HG03469 (cell line): ENCODE measurements around the gene NEFH.
"Not testable (repeated sequence)": the region's sequence is repeated elsewhere in the genome, so short reads cannot be mapped to it uniquely, and the experiment has no call there.

Source experiments
- ATAC-seq: cut with Tn5 transposase; IDR thresholded peaks from one replicate; pipeline ENCODE4 v1.9.1; 2021; ENCODE audit warnings: mild to moderate bottlenecking, moderate library complexity, moderate number of reproducible peaks; ENCODE audit not compliant: unreplicated experiment

The NEFH gene

GRCh38 chr22:29479417-29480261 lies at the start of gene NEFH:
Gene NEFH (plus strand): TSS chr22:29480218. CDS start chr22:29480263, 45 bp downstream.
- ATAC-seq = no peak

DNA sequence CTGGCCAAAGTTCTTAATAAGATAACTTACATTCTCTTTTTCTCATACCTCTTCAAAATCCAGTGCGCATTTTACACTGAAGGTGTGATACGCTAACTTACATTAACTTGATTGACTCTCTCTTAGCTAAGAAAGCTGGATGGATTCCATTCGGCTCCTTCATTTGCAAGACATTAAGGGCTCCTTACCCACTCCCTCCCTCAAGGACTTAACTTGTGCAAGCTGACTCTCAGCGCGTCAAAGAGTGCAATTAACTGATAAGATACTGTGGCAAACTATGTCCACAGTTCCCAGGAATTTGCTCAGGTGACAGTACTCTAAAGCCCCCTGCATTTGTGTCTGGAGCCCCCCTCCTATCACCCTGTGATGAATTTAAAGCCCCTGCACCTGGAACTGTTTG lies 48.0 kb upstream of the NEFH start:
- no peak for ATAC-seq

DNA sequence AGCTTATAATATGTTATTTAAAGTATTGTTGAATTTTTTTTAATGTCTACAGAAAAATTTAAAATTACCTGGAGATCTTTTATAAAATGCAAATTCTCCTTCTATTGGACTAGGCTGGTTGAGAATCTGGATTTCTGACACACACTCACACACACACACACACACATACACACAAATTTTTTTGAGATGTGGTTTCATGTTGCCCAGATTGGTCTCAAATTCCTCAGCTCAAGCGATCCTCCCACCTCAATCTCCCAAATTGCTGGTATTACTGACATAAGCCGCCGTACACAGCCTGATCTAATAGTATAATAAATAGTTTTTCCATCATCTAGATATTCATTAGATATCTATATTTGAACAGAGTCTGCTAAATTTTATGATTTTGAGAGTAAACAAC lies 46.2 kb upstream of the NEFH start:
- ATAC-seq = no peak

DNA sequence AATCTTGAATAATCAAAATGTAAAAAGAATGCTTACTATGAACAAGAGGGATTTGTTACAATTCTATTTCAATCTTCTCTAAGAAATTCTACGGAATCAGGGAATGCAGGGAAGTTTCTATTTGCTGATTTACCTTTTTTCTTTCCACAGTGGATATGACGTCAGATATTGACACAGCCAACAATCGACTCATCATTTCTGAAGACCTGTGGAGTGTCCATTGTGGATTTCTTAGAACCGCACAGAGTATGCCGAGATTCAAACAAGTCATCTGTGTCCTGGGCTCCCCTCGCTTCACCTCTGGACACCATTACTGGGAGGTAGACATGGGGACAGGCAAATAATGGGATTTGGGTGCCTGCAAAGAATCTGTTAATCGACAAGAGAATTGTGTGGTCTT lies 45.7 kb upstream of the NEFH start:
- ATAC-seq = no peak

- ATAC-seq = no peak
These were observed 44.5 kb upstream of the NEFH start for GRCh38 chr22:29435236-29436136.

- not testable (repeated sequence) for ATAC-seq
These were observed 41.7 kb upstream of the NEFH start, which contains the start of gene RFPL1 for GRCh38 chr22:29438283-29438682. Gene RFPL1 (plus strand): TSS chr22:29438583.

DNA sequence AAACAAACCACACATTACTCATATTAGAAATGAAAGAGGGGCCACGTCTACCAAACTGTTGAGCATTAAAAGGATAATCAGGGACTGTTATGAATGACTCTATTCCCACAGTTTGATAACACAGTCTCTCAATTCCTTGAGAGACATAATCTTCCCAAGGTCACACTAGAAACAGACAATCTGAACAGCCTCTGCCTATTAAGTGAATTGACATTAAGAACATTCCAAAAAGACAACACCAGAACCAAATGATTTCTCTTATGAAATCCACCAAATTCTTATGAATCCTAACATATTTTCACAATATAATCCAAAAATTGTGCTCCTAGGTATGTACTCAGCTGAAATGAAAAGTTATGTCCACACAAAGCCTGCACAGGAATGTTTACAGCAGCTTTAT lies 37.0 kb upstream of the NEFH start:
- no peak for ATAC-seq

DNA sequence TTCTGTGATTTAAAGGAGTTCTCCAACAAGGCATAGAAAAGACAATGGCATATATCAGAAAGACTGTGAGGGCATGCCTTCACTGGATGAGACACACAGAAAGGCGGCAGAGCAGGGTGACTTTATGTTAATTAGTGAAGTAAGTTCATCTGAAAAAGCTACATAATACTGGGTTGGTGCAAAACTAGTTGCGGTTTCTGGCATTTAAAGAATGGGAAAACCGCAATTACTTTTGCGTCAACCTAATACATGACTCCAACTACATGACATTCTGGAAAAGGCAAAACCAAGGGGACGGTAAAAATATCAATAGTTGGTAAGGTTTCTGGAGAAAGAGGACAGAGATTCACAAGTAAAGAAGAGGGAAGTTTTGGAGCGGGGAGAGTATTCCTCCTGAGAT lies 36.6 kb upstream of the NEFH start:
- no peak for ATAC-seq

DNA sequence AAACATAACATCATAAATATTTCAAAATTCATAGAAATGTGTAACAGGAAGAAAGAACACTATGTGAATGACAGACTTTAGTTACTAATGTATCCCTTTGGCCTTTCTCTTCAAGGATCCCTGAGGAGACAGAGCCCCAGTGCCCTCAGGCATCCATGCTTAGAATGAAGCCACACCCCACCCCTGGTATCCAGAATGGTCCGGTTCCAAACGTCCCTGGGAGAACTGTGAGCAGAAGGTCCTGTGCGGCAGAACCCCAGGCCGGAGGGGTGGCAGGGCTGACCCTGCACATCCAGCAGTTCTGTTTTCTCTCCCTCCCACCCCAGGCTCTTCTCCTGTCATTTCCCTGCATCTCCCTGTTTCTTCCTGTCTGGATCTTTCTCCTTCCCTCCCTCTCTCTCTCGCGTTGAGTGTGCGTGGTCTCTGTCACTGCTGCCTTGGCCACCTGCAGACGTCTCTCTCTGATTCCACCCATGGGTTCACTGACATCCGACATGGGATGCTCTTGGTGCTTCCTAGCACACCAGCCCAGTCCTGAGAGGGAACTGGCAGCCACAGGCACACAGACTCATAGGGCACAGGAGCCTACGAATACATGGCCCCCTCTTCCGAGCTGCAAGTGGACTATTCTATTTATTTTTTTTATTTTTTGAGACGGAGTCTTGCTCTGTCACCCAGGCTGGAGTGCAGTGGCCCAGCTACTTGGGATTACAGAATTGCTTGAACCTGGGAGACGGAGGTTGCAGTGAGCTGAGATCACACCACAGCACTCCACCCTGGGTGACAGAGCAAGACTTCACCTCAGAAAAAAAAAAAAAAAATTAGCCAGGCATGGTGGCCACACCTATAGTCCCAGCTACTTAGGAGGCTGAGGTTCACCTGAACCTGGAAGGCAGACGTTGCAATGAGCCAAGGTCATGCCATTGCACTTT lies 35.9 kb upstream of the NEFH start:
- no peak for ATAC-seq

GRCh38 chr22:29445508-29445907 lies 34.5 kb upstream of the NEFH start:
- no peak for ATAC-seq

GRCh38 chr22:29447906-29448305 lies 32.1 kb upstream of the NEFH start:
- no peak for ATAC-seq

GRCh38 chr22:29449296-29449875 lies 30.6 kb upstream of the NEFH start:
- no peak for ATAC-seq

GRCh38 chr22:29450222-29450621 lies 29.8 kb upstream of the NEFH start:
- no peak for ATAC-seq

GRCh38 chr22:29451863-29452262 lies 28.2 kb upstream of the NEFH start:
- no peak for ATAC-seq

DNA sequence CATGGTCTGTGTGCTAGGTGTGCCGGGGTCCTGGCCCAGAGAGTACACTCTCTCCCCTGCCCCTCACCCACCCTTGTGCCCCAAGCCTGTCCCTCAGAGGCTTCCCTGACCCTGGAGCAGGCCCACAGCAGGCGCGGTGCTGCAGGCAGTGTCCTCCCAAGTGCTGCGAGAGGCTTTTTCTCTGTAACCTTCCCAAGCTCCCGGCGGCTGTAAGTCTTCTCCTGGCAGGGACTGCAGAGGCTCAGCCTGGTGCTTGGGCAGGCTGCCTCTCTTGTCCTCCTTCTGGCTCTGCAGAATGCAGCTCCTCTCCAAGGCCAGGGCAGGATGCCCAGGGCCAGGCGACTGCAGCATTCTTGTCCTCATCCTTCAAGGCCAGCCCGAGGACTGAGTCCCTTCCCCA lies 25.7 kb upstream of the NEFH start:
- ATAC-seq = no peak

DNA sequence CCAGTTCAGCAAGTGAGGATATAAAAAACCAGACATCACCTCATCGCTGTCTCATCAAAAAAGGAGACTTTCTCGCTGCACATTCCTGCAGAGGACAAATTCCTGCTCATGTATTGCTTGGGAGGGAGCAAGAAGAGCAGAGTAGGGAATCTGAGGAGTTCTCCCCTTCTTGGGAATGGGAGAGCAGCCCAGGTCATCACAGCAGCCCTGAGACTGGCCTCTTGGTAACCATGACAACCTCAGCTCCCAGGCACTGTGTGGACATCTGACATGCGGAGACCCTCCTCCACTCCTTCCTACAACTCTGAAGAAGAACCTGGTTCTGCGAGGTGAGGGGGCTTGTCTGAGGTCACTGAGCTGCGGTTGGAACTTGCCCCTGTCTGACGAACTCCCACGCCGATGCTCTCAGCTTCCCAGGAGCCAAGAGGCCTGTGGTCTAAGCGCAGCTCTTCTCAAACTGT lies 23.8 kb upstream of the NEFH start:
- ATAC-seq = no peak

DNA sequence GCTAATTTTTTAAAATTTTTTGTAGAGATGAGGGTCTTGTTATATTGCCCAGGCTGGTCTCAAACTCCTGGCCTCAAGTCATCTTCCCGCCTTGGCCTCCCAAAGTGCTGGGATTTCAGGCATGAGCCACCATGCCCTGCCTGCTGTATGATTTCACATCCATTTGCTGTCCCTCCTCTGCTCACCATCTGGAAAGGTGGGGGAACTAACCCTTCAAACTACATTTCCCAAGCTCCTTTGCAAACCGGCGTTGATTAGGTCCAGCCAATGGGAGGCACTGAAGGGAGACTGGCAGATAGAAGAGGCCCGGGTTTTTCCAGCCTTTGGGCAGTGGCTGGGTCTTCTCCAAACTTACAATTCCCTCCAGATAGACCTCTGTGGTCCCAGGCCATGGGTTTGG lies 22.3 kb upstream of the NEFH start:
- ATAC-seq = no peak

- no peak for ATAC-seq
These were observed 21.5 kb upstream of the NEFH start for GRCh38 chr22:29458551-29458950.

GRCh38 chr22:29459773-29460172 lies 20.2 kb upstream of the NEFH start:
- no peak for ATAC-seq

GRCh38 chr22:29461263-29461662 lies 18.8 kb upstream of the NEFH start:
- ATAC-seq = no peak
